T-helper 9 cell (primary cell): ENCODE results near the gene ARL15.
"Not testable (repeated sequence)": the region's sequence is repeated elsewhere in the genome, so short reads cannot be mapped to it uniquely, and the experiment has no call there.

Experiments
- DNase-seq: peaks from one replicate; pipeline ENCODE4 v3.0.0-alpha.2; 2020

Gene ARL15

DNA sequence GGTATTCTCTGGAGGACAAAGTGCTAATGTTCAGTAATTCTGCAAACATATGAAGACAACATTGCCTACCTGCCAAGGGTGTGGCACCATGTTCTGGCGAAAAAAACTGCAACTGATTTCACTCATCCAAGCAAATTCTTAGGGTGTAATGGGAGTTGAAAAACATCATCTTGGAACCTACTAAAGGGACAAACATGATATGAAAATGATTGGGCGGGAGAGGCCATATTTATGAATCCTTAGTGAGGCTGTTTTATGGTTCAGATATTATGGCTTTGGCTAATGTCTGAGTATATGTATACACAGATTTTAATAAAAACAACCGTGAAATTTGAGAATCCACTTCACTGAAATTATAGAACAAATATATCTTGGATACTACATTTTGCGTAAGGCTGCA is 225.7 kb downstream of the ARL15 start:
- DNase-seq = no peak

DNA sequence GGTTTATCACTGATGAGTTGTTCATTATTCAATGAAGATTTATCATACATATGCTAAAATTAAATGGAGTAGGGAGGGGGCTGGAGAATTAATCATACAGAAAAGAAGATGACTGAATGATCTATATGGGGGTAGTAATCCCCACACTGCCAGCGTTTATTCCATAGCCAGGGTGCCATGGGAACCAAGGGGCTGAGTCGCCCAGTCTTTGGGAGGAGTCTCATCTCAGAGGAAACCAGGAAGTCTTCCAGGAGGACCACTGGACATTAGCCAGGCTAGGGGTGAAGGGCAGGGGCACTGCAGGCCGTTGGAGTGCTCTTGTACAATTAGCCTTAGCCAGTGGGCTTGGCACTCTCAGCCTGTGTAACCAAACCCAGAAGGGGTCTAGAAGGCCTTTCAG is 226.5 kb downstream of the ARL15 start:
- DNase-seq = no peak

- no peak for DNase-seq
Observed at GRCh38 chr5:54083245-54083644, 227.1 kb downstream of the ARL15 start.

GRCh38 chr5:54081415-54081814 is 229.0 kb downstream of the ARL15 start:
- no peak for DNase-seq

- DNase-seq = no peak
Observed at GRCh38 chr5:54080831-54081230, 229.5 kb downstream of the ARL15 start.

GRCh38 chr5:54073735-54074134 is 236.6 kb downstream of the ARL15 start:
- DNase-seq = no peak

GRCh38 chr5:54073131-54073530 is 237.2 kb downstream of the ARL15 start:
- DNase-seq = no peak

- DNase-seq = no peak
Observed at GRCh38 chr5:54066433-54066832, 243.9 kb downstream of the ARL15 start.

GRCh38 chr5:54063817-54064216 is 246.6 kb downstream of the ARL15 start:
- no peak for DNase-seq

GRCh38 chr5:54062958-54063357 is 247.4 kb downstream of the ARL15 start:
- no peak for DNase-seq

GRCh38 chr5:54060919-54061318 is 249.5 kb downstream of the ARL15 start:
- not testable (repeated sequence) for DNase-seq

DNA sequence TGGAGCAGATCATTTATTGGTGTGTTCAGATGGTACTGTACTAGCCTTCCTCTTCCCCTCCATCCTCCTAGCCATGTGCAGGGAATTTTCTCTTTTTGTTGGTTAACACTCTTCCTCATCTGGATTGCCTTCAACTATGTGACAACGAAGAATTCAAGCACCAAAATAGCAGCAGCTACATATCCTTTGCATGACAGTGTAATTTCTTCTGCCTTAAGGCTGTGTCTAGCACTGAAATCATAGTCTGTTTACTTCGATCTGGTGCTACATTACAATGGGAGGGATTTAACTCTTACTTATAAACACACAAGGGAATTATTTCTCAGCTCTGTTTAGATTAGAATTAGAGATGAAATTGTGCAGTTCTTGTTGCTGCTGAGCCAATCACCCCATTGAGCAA is 260.4 kb downstream of the ARL15 start:
- DNase-seq = no peak

- no peak for DNase-seq
Observed at GRCh38 chr5:54049144-54049543, 261.2 kb downstream of the ARL15 start.

GRCh38 chr5:54045077-54045792 is 265.1 kb downstream of the ARL15 start:
- no peak for DNase-seq

GRCh38 chr5:54044276-54044675 is 266.1 kb downstream of the ARL15 start:
- DNase-seq = not testable (repeated sequence)

DNA sequence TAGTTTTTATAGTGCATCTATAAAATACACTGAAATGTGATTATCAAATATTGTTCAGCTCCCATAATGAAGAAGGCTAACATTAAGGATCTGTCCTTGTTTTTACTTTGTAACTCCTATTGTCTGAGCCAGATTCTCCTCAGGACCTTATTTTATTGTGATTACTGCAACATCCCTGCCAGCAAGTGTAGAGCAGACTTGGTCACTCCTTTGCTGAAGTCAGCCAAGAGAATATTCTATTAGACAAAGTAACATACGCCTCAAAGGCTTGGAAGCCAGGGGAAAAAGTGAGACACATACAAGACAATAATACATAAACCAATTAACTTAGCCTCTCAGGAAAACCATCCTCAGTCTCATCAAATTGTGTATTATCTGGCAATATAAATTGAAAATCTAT is 269.6 kb downstream of the ARL15 start:
- no peak for DNase-seq

DNA sequence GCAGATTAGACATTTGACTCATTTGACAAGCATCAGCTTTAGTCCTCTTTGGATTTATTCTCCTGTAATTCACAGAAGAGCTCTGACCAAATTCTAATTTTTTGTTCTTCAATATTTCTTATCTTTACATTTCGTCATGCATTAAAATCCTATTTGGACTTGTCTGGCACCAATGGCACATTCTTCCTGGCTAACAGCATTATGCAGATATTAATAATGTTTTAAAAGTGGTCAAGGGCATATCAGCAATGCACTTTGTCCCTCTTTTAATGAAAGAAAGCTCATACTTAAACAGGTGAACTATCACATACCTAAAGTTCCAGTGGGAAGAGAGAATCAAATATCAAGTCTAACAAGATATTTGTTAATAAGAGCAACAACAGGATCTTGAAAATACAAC is 270.4 kb downstream of the ARL15 start:
- DNase-seq = no peak

- no peak for DNase-seq
Observed at GRCh38 chr5:54037205-54037604, 273.2 kb downstream of the ARL15 start.

DNA sequence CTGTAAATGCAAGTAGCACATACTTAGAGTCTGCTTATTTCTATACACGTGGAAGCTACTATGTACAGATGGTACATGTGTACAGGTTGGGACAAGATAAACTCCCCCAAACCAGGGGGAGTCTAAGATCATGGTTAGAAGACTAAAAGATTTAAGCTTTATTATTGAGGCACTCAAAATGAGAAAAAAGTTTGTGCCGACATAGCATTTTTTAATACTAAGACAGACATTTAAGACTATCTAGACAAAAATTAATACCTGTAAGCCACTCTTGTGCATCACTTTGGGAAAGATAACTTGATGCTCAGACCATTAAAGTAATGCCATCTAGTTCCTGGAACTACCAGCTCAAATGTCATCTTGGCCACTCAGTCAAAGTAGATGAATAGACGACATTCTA is 279.4 kb downstream of the ARL15 start:
- no peak for DNase-seq

DNA sequence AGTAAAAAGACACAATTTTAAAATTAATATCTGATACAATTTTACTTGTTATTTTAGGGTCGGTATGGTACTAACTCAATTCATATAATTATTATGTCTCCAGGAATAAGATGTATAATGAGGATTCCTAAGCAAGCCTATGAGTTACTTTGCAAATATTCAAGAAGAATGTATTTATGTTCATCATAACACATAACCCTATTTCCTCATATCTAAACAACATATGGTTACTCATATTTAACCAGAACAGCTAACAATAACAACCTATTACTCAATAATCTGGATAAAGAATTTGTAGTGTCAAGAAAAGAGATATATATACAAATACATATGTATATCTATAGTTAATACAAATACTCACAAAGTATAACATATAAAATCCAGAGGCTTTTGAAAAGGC is 285.9 kb downstream of the ARL15 start:
- no peak for DNase-seq

DNA sequence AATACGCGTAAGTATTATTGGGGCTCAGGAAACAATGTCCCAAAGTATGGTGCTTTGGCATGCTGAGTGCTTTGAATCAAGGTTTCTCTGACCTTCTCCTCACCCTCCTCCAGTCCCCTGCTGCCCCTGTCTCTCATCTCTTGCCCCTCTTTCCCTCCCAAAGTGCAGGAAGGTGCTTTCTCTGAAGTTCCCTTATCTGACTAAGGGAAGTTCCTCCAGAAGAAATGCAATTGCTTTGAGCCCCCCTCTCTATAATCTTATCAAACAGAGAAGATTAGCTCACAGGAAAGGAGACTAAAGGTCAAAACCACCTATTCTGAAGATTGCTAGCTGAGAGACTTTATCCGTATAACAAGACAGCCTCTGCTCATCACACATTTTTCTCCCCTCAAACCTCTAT is 288.1 kb downstream of the ARL15 start:
- no peak for DNase-seq

GRCh38 chr5:54021431-54022164 is 288.8 kb downstream of the ARL15 start:
- no peak for DNase-seq

- DNase-seq = no peak
Observed at GRCh38 chr5:54018438-54018837, 291.9 kb downstream of the ARL15 start.

DNA sequence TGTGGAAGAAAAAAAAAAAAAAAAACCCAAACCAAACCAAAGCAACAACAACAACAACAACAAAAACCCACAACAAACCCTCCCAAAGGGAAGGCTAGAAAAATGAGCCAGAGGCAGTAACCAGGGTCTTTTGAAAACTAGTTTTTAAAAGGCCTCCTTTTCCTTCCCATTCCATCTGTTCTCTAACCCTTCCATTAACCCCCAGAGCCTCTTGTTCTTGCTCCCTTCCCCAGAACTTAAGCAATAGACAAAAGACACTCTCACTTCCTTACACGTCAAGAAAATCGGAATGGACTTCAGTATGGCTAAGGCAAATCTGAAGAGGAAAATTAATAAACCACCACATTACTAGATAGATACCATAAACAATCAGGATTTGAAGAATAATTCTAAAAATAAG is 292.8 kb downstream of the ARL15 start:
- no peak for DNase-seq
